IPS DF 19.7 (cell line): ENCODE data around the gene EFNA2.

Experiments used
- DNase-seq: peaks from one replicate; pipeline ENCODE4 v3.0.0-alpha.2; 2013; ENCODE audit warnings: low read depth, low spot score

EFNA2 gene

GRCh38 chr19:1284293-1284978, 1.2 kb upstream of the EFNA2 start:
- DNase-seq = no peak

GRCh38 chr19:1284979-1285736, 515 bp upstream of the EFNA2 start:
- DNase-seq = no peak

- no peak for DNase-seq
Observed at GRCh38 chr19:1286487-1287353, 1.0 kb downstream of the EFNA2 start.

DNA sequence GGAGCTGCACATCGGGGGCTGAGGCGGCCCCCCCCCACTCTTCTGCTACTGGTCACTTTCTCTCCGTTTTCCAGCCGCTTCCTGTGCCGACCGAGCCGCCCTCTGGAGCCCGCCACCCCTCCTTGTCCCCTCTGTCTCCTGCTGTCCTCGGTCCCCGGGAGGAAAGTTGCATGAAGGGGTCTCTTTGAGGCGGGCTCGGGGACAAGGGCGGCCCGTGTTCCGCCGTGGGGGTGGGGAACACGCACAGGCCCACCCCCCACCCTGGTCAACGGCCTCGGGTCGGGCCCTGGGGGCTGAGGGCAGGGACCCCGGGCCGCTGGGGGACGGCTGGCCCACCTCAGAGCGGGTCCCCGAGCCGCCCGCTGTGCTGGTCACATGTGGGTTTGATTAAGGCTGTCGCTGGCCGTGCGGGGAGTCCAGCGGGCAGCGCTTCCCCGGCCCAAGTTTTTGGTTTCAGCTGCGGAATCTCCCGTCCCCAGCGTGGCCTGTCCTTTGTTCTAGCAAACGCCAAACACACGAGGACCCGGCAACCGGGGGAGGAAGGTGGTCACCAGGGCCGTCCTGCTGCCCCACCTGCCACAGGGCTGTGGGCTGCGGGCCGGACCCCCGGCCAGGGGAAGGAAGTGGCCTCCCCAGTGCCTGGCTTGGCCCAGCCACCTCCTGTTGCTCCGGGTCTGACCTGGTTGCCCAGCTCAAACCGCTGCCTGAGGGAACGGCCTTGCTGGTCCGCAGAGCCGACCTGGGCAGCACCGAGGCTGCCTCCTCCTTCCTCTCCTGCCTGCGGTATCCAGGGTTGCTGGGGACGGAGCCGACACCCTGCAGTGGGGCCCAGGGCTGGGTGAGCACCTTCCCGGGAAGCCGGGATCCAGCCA, 1.9 kb downstream of the EFNA2 start:
- no peak for DNase-seq

- no peak for DNase-seq
Observed at GRCh38 chr19:1288226-1288612, 2.5 kb downstream of the EFNA2 start.

DNA sequence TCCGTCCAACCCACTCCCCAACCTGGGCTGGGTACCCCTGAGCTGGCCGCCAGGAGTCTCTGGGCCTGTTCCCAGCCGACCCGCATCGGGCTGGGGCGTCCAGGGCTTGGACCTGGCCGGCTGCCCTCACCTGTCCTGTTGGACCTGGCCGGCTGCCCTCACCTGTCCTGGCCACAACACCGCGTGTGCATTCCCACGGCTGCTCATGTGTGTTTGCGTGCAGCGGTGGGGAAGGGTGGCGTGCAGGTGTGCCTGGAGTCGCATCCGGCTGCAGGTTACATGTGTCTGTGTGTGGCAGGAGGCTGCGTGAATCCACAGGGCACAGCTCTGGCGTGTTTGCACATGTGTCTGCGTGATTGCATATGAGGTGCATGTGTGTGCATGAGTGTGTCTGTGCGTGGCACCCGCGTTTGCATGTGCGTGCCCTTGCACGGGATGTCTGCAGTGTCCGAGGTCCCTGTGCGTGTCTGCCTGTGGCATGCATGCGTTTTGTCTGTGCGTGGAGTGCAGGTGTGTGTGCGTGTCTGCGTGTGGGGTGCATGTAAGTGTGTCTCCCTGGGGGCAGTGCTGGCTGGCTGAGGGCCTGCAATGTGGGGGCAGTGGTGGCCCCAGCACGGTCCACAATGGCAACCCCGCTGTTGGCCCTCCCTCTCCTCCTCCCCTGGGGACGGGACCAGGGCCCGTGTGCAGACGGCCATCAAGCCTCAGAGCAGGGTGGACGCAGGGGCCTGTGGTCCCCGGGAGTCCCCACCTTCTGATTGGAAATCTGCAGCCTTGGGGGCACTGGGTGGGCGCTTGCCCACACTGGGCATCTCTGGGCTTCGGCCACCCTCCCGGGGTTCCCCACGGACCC, 3.4 kb downstream of the EFNA2 start:
- DNase-seq = no peak

DNA sequence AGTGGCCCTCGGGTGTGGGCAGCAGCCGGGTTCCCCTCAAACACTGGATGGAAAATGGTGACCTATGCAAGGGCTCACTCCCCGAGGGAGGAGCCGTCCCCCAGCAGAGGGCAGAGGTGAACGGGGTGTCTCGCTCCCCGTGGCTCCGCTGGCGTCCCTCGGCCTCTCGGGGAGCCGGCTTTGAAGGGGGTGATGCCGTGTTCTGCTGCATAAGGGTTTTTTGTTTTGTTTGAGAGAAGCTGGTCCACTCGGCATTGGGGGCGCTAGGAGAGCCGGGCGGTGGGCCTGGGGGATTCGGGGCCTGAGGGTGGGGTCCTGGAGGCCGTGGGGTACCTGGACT, 4.0 kb downstream of the EFNA2 start:
- no peak for DNase-seq

DNA sequence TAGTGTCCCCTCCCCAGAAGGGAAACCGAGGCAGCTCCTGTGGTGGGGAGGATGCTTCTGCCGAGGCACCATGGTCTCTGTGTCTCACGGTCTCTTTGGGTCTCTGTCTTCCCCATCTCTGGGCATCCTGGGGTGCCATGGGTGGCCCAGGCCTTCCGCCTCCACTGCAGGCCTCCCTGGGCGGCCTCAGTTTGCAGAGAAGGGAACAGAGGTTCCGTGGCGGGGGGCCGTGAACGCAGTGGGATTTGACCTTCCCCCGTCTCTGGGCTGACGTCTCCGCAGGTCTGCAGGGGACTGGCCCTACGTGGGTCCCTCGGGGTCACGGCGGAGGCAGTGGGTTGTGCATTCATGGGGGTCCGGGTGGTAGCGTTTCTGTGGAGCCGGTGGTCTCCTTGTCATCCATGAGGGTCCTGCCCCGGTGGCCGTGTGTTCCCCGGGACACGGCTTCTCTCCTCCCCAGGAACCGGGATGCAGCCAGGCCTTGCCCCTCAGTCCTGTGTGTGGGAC, 4.6 kb downstream of the EFNA2 start:
- DNase-seq = no peak

DNA sequence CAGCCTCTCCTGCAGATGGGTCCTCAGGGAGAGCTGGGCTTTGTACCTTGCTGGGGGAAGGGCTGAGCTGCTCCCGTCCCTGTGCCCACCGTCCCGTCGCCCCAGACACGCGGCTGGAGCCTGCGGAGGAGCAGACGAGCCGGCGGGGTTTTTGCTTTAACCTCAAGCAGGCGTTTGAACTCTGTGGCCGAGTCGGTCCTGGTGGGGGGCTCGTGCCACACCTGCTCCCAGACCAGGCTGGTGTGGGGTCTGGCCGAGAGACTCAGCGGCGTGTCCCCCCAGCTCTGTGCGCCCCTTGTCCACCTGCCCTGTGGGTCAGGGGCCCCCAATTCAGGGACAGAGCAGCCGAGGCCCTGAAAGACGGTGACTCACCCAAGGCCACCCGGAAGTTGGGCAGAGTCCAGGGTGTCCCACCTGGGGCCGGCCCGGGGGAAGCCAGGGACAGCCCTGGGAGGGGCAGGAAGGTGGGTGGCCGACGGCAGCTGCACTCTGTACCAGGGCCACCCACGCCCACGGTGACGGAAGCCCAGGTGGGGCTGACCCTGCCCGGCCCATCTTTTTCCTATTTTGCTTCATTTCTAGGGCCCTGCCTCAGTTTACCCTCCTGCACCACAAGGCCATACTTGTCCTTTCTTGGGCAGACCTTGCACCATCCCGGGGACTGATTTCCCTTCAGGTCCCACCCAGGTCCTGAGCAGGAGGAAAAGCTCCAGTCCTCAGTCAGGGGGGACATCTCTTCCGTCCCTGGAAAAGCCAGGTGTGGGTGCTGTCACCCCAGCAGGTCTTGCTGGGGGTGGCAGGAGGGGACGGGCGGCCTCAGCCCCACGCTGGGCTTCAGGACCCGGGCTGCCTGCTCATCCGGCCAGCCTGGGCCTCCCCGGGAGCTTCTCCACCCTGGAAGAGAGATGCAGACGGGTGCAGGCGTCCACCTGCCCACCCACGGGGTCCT, 5.3 kb downstream of the EFNA2 start:
- no peak for DNase-seq

DNA sequence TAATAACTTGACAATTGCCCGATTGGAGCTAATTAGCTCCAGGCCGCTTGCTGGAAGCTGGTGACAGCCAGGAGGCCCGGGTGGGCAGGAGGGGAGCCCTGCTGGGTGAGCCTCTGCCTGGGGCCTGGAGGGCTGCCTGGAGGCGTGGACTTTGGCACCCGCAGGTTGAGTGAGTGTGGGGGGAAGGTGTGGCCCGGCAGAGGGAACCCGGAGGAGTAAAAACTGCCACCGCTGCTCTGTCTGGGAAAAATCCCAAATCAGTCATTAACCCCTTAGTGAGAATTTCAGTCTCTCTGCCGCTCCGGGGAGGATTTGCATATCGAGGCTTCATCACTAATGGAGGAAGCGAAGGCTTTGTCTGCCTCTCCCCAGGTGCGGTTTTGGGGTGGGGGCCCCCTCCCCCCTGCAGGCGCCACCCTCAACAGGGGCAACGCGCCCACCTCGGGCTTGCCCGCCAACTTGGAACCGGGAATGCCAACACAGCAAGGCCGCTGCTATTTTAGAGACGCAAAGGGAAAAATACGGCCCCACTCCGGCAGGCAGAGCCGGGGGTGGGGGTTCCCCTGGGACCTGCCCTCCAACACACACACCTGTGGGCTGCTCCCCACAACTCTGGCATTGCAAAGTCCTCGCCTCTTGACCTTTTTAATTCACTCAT, 6.2 kb downstream of the EFNA2 start:
- no peak for DNase-seq

DNA sequence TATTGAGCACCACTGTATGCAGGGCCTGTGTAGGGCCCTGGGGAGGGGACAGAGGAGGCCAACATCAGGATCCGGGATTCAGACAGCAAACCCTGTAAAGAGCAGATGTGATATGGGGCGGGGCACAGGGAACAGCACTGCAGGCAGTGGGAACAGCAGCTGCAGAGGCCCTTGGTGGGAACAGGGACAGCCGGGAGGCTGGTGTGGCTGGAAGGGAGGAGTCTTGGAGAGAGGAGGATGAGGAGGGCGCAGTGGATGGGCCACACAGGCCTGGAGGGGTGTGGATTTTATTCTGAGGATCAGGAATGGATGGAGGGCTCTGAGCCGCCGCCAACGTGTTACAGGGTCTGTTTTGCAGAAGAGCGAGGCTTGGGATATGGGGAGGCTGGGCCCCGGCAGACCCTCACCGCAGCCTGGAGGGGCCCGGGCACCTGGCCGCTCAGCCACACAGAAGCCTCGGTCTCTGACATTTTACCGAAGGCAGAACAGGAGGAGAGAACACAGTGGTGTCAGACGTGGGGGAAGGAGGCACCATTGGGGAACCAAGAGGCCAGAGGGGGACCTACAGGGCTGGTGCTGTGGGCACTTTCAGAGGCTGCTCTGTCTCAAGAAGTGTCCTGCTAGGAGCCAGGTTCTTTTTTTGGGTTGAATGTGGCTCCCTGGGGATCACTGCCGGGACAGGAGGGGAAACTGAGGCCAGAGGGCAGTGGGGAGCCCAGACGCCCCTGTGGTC, 6.9 kb downstream of the EFNA2 start:
- DNase-seq = no peak

- DNase-seq = no peak
Observed at GRCh38 chr19:1293782-1294604, 8.3 kb downstream of the EFNA2 start.

DNA sequence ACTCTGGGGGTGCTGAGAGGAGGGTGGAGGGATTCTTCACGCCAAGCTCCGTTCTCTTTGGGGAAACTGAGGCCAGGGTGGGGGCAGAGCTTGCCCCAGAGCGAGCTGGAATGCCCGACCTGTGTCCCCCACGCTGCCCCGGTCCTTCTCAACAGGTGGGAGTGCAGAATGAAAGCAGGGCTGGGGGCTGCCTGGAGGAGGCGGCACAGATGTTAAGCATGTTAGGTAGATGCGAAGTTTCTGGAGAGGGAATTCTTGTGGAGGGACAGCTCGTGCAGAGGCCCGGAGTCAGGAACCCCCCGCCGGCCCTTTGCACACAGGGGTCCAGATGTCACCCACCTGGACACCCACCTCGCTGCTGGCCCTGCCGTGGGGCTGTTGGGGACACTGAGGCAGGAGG, 9.0 kb downstream of the EFNA2 start:
- DNase-seq = no peak

DNA sequence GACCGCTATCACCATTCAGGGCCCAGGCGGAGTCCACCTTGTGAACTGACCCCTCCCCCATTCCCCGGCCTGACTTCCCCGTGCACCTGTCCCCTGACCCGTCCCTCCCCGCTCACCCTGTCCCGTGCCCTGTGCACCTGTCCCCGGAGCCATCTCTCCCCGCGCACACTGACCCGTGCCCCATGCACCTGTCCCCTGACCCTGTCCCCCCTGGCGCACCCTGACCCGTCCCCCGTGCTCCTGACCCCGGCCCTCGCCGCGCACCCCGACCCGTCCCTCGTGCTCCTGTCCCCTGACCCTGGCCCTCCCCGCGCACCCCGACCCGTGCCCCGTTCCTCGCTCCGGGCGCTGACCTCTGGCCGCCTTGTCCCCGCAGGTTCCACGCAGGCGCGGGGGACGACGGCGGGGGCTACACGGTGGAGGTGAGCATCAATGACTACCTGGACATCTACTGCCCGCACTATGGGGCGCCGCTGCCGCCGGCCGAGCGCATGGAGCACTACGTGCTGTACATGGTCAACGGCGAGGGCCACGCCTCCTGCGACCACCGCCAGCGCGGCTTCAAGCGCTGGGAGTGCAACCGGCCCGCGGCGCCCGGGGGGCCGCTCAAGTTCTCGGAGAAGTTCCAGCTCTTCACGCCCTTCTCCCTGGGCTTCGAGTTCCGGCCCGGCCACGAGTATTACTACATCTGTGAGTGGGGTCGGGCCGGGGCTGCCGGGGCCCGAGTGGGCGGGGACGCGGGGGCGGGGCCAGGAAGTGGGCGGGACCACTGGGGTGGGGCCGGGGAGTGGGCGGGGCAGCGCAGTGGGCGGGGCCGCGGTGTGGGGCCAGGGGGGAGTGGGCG, 9.7 kb downstream of the EFNA2 start:
- no peak for DNase-seq

- DNase-seq = no peak
Observed at GRCh38 chr19:1296078-1296477, 10.4 kb downstream of the EFNA2 start.

DNA sequence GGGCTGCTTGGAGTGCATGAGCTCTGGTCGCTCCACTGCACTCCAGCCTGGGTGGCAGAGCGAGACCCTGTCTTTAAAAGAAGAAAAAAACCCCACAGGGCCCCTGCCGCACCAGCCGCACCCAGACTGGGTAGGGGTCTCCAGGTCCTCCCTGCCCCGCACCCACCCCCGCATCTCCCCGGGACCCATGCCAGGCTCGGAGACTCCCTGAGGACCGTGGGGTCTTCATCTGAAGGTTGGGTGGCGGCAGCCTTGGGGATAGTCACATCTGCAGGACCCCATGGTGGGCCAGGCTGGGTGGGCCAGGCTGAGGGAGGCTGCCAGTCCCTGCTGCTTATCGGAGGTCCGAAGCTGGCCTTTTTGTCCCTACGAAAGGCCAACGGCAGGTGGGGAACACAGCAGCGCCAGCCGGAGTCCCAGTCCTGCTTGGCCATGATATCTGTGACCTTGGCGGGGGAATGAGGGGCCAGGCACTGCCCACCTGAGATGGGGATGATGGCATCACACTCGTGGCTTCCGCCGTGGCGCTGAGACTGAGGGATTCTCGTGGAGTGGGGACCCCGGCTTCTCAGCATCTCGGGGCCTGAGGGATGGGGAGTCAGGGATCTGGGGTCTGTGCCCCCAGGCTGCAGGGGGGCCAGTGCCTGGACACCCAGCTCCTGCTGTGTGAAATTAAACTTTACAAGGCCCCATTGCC, 11.1 kb downstream of the EFNA2 start:
- DNase-seq = no peak
